Activated CD4-positive, alpha-beta T cell treated with anti-CD3 and anti-CD28 coated beads, Interleukin-2, amount 10 ng/mL, durations not matched to agents 24 days and 14 days (primary cell): ENCODE data around the gene CA9. TPM values are rescaled to one million over a fixed set of nuclear protein-coding genes. Genes with fewer than 3 reads are reported as not detected.

Source experiments
- DNase-seq: peaks from one replicate; pipeline ENCODE4 v3.0.0; 2022
- H3K27ac Mint-ChIP-seq: one replicate; pipeline ENCODE4 v1.8.0; 2022; ENCODE audit warnings: mild to moderate bottlenecking, mixed read lengths
- H3K27me3 Mint-ChIP-seq: one replicate; pipeline ENCODE4 v1.8.0; 2022; ENCODE audit warnings: mixed read lengths
- H3K36me3 Mint-ChIP-seq: one replicate; pipeline ENCODE4 v1.8.0; 2022; ENCODE audit warnings: low read depth, mild to moderate bottlenecking, mixed read lengths
- H3K4me1 Mint-ChIP-seq: one replicate; pipeline ENCODE4 v1.8.0; 2021; ENCODE audit warnings: mixed read lengths
- H3K4me3 Mint-ChIP-seq: one replicate; pipeline ENCODE4 v1.8.0; 2022; ENCODE audit warnings: mild to moderate bottlenecking, moderate library complexity, mixed read lengths
- H3K9me3 Mint-ChIP-seq: one replicate; pipeline ENCODE4 v1.8.0; 2021; ENCODE audit warnings: mixed read lengths
- intact Hi-C: fragments of 100-400 bp; cut with micrococcal nuclease; formaldehyde crosslinking; loops from one replicate; pipeline ENCODE4 v1.15.1; 2023
- total RNA-seq: library from RNA; stranded (reverse); gene quantifications from 2 replicates; pipeline ENCODE4 v1.2.3, GENCODE V29; 2022

Gene CA9
- total RNA-seq, 1 donor from 2014 or later = 0.82 TPM

GRCh38 chr9:35729700-35730485 is 56.2 kb downstream of the CA9 start:
- H3K4me3 Mint-ChIP-seq = no peak overlapping the region
- H3K4me1 Mint-ChIP-seq = peaks cover 20% of the 10 kb centered on the region
- peak overlapping the region; percentile 60 for H3K27ac Mint-ChIP-seq
- intact Hi-C loops = loop anchor here (2.0 to 5.0 kb wide), 2 partner anchors 33 to 618 kb away; no protein-coding TSS in a partner anchor
- H3K27me3 Mint-ChIP-seq = no peaks in the 10 kb centered on the region
- DNase-seq = peak; percentile 78
- H3K36me3 Mint-ChIP-seq = peaks cover 18% of the 10 kb centered on the region
- H3K9me3 Mint-ChIP-seq = no peaks in the 10 kb centered on the region

GRCh38 chr9:35730486-35730854 is 56.7 kb downstream of the CA9 start:
- intact Hi-C loops = loop anchor here (5.0 kb wide), 1 partner anchor 618 kb away; no protein-coding TSS in a partner anchor
- H3K27me3 Mint-ChIP-seq = no peaks in the 10 kb centered on the region
- DNase-seq = no peak
- H3K36me3 Mint-ChIP-seq = peaks cover 22% of the 10 kb centered on the region
- peaks cover 22% of the 10 kb centered on the region for H3K4me1 Mint-ChIP-seq
- no peaks in the 10 kb centered on the region for H3K9me3 Mint-ChIP-seq
- H3K4me3 Mint-ChIP-seq = no peak overlapping the region
- peak overlapping the region; percentile 60 for H3K27ac Mint-ChIP-seq

Other genes with a start within 250 kb of the CA9 start
- gene RUSC2, start 183.8 kb upstream of the CA9 start, total RNA-seq = 6.9 and 7.9 TPM in 2 replicates
- gene TESK1, start 68.7 kb upstream of the CA9 start, total RNA-seq = 48.7 and 52.9 TPM in 2 replicates
- gene CD72, start 55.5 kb upstream of the CA9 start, total RNA-seq = 8.1 and 9.0 TPM in 2 replicates
- 80.4 and 81.8 TPM in 2 replicates for gene SIT1, start 23.0 kb upstream of the CA9 start, total RNA-seq
- 5,949 and 6,301 TPM in 2 replicates for gene RMRP, start 15.9 kb upstream of the CA9 start, total RNA-seq
- 20.8 and 21.8 TPM in 2 replicates for gene CCDC107, start 15.6 kb upstream of the CA9 start, total RNA-seq
- 9.9 and 10.8 TPM in 2 replicates for gene ARHGEF39, start 8.7 kb upstream of the CA9 start, total RNA-seq
- 3.6 and 3.8 TPM in 2 replicates for gene TPM2, start 16.0 kb downstream of the CA9 start, total RNA-seq
- 220 and 243 TPM in 2 replicates for gene TLN1, start 58.3 kb downstream of the CA9 start, total RNA-seq
- 27.0 and 27.6 TPM in 2 replicates for gene CREB3, start 58.7 kb downstream of the CA9 start, total RNA-seq
- gene GBA2, start 75.3 kb downstream of the CA9 start, total RNA-seq = 46.7 and 50.1 TPM in 2 replicates
- gene RGP1, start 75.4 kb downstream of the CA9 start, total RNA-seq = 16.3 and 16.7 TPM in 2 replicates
- 0.88 TPM in 1 of 2 replicates, not detected in the other for gene MSMP, start 80.3 kb downstream of the CA9 start, total RNA-seq
- 11.3 and 15.4 TPM in 2 replicates for gene NPR2, start 117.7 kb downstream of the CA9 start, total RNA-seq
- 0.21 and 0.52 TPM in 2 replicates for gene SPAG8, start 138.3 kb downstream of the CA9 start, total RNA-seq
- 42.3 and 42.5 TPM in 2 replicates for gene HINT2, start 141.1 kb downstream of the CA9 start, total RNA-seq
- gene FAM221B, start 154.8 kb downstream of the CA9 start, total RNA-seq = not detected in 2 replicates
- 2.0 and 2.3 TPM in 2 replicates for gene TMEM8B, start 155.3 kb downstream of the CA9 start, total RNA-seq
- gene OR13J1, start 196.5 kb downstream of the CA9 start, total RNA-seq = not detected in 2 replicates
- not detected in 2 replicates for gene HRCT1, start 232.3 kb downstream of the CA9 start, total RNA-seq
- gene SPAAR, start 235.6 kb downstream of the CA9 start, total RNA-seq = not detected in 2 replicates